ENCODE data around the gene PDE6B.

DNA sequence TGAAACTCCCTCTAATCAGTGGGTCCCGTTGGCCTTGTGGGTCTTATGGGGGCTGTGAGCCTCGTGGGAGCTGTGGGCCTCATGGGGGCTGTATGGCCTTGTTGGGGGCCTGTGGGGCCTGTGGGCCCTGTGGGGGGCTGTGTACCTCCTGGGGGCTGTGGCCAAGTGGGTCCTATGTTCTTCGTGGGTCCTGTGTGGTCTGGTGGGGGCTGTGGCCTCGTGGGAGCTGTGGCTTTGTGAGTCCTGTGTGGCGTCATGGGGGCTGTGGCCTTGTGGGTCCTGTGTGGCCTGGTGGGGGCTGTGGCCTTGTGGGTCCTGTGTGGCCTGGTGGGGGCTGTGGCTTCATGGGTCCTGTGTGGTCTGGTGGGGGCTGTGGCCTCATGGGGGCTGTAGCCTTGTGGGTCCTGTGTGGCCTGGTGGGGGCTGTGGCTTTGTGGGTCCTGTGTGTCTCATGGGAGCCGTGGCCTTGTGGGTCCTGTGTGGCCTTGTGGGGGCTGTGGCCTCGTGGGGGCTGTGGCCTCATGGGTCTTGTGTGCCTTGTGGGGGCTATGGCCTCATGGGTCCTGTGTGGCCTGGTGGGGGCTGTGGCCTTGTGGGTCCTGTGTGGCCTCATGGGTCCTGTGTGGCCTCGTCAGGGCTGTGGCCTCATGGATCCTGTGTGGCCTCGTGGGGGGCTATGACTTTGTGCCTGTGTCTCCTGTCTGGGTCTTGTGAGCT lies 87.7 kb downstream of the PDE6B start:
- TF ChIP-seq, protein P1, sequence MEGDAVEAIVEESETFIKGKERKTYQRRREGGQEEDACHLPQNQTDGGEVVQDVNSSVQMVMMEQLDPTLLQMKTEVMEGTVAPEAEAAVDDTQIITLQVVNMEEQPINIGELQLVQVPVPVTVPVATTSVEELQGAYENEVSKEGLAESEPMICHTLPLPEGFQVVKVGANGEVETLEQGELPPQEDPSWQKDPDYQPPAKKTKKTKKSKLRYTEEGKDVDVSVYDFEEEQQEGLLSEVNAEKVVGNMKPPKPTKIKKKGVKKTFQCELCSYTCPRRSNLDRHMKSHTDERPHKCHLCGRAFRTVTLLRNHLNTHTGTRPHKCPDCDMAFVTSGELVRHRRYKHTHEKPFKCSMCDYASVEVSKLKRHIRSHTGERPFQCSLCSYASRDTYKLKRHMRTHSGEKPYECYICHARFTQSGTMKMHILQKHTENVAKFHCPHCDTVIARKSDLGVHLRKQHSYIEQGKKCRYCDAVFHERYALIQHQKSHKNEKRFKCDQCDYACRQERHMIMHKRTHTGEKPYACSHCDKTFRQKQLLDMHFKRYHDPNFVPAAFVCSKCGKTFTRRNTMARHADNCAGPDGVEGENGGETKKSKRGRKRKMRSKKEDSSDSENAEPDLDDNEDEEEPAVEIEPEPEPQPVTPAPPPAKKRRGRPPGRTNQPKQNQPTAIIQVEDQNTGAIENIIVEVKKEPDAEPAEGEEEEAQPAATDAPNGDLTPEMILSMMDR (conservative IDR thresholded peaks at IDR 0.05) = no peak
- no peak for TF ChIP-seq ZFX (IDR thresholded peaks at IDR 0.05)

Measured in C4-2B (cell line).